WI38 (cell line): Measurements from ENCODE around the gene ARMH1.
"Not testable (repeated sequence)": the region's sequence is repeated elsewhere in the genome, so short reads cannot be mapped to it uniquely, and the experiment has no call there.

Experiments
- H3K4me3 ChIP-seq: 2 replicates; pipeline ENCODE4 v1.5.1; 2011; ENCODE audit warnings: low read depth, mild to moderate bottlenecking, control low read depth, low read length
- TF ChIP-seq, protein P1 (sequence below): IDR thresholded peaks from 2 replicates; pipeline ENCODE4 v1.5.1; 2012; ENCODE audit warnings: low read depth, mild to moderate bottlenecking, control low read depth, low read length

The ARMH1 gene

DNA sequence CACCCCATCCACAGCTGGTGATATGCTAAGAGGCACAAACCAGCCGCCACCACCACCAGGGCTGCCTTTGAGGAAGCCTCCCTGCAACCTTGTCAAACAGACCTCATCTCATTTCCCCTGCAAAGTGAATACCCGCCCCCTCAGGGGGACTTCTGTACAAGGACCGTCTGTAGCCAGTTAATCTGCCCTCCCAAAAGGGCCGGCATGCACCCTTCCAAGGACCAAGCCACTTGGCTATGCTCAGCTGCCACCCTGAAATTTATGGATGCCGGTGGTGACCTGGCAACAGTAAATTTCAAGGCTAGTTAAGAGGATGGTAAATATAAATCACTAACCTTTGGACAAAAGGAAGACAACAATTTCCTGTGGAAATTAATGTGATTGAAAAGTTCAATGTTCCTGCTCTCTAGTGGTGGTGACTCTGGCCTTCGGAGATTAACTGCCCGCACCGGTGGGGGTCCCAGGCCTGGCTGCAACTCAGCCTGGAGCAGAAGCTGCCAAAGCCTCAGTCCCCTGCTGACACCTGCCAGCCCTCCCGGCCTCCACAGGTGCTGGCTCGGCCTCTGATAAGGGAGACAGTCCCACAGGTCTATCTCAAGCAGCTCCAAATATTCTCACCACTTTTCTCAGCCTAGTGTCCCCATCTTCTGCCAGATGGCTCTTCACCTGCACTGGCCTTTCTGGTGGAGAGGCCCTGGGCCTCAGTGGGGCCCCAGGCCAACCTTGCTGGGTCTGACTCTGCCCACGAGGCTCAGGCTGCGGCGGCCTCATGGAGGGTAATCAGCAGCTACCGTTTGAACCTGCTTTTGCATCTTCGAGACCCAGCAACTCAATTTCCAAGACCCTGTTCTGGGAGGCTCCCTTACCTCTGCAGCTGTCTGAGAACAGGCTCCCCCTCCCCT lies 12.5 kb upstream of the ARMH1 start:
- no peak overlapping the region for H3K4me3 ChIP-seq
- TF ChIP-seq, protein P1, sequence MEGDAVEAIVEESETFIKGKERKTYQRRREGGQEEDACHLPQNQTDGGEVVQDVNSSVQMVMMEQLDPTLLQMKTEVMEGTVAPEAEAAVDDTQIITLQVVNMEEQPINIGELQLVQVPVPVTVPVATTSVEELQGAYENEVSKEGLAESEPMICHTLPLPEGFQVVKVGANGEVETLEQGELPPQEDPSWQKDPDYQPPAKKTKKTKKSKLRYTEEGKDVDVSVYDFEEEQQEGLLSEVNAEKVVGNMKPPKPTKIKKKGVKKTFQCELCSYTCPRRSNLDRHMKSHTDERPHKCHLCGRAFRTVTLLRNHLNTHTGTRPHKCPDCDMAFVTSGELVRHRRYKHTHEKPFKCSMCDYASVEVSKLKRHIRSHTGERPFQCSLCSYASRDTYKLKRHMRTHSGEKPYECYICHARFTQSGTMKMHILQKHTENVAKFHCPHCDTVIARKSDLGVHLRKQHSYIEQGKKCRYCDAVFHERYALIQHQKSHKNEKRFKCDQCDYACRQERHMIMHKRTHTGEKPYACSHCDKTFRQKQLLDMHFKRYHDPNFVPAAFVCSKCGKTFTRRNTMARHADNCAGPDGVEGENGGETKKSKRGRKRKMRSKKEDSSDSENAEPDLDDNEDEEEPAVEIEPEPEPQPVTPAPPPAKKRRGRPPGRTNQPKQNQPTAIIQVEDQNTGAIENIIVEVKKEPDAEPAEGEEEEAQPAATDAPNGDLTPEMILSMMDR = no peak

DNA sequence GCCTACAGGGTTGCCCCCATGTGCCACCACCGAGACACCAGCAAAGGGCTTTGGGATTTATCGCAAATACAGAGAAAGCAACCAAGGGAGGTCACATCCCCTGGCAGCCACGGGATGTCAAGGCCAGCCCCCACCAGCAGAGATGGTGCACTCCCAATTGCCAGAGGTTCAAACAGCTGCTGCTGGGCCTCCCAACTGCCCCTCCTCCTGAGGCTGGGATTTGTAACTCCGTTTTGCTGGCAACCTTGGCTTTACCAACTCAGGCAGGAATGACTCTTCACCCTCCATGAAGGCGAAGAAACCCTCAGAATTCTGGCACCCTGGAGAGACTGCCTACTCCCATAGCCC lies 11.9 kb upstream of the ARMH1 start:
- TF ChIP-seq, protein P1 = no peak
- H3K4me3 ChIP-seq = no peak overlapping the region

DNA sequence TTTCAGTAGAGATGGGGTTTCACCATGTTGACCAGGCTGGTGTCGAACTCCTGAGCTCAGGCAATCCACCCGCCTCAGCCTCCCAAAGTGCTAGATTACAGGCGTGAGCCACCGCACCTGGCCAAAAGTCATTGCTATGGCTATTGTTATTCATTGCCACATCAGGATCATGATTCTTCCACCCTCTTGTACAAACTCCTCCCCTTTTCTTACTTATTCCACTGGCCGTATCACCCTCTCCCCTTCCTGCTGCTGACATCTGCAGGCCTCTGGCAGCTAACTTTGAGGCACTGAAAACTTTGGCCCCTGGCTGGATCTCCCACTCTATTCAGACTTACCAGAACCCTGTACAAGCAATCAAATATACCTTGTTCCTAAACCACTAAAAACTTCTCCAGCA lies 11.1 kb upstream of the ARMH1 start:
- TF ChIP-seq, protein P1 = no peak

DNA sequence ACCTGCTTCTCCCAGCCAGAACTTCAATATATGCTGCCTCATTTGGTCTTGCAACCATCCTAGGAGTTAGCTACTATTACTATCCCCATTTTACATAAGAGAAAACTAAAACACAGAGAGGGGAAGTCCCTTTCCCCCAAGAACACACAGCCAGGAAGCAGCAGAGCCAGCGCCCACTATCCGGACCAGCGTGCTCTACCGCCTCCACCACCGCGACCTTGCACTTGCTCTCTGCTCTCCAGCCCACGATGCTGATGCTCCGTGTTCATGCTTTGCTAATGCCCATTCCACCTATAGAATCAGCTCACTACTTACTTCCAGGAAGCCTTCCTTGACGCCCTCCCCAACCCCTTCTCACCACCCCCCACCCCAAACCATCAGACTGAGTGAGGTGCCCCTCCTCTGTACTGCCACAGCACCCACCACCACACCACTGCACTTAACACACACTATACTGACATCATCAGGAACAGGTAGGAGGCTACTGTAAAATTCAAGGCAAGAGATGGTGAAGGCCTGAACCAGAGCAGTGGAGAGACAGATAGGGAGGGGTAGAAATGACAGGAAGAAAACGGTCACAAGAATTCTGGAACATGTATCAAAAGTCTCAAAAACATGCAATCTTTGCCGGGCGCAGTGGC lies 9.7 kb upstream of the ARMH1 start:
- TF ChIP-seq, protein P1 = no peak
- no peak overlapping the region for H3K4me3 ChIP-seq

More for the DNA sequence above, 11.1 kb upstream of the ARMH1 start:
- no peak overlapping the region for H3K4me3 ChIP-seq

DNA sequence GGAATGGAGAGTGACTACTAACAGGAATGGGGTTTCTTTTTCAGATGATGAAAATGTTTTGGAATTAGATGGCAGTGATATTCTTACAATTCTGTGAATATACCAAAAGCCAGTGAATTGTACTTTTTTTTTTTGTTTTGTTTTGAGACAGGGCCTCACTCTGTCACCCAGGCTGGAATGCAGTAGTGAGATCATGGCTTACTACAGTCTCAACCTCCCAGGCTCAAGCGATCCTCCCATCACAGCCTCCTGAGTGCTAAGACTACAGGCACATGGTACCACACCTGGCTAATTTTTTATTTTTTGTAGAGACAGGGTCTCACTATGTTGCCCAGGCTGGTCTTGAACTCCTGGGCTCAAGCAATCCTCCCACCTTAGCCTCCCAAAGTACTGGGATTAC lies 7.8 kb upstream of the ARMH1 start:
- not testable (repeated sequence) for H3K4me3 ChIP-seq

DNA sequence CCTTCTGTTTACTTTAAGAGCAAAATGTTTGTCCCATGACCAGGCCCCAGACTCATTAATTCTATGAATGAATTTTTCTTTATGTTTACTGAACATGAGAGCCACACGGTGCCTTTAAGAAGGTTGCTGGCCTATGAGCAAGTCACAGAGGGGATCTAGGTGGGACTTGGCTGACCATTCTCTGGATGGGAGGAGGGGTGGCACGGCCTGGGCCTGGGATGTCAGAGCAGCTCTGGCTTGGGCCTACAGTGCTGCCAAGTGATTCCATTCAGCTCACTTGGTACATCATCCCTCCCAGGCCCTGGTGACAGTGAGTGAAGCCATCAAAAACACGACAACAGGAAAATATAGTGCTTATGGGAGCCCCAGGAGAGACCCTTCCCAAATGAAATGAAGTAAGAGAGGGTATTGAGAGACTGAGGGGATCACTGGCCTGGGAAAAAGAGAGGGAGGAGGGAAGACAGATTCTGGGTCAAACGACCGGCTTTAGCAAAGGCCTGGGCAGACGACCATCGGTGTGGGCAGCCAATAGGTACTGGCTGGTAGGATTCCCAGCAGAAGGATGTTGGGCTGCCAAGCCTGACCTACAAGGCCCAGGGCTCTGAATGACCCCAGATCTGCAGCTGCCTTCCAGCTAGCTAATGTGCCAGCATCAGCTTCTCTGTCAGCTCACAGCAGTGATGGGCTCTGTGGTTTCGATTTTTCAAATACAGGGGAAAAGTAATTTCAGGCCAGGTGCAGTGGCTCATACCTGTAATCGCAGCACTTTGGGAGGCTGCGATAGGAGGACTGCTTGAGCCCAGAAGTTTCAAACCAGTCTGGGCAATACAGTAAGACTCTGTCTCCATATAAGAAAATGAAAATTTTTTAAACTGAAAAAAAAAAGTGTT lies 3.5 kb upstream of the ARMH1 start:
- TF ChIP-seq, protein P1 = no peak
- H3K4me3 ChIP-seq = no peak overlapping the region

DNA sequence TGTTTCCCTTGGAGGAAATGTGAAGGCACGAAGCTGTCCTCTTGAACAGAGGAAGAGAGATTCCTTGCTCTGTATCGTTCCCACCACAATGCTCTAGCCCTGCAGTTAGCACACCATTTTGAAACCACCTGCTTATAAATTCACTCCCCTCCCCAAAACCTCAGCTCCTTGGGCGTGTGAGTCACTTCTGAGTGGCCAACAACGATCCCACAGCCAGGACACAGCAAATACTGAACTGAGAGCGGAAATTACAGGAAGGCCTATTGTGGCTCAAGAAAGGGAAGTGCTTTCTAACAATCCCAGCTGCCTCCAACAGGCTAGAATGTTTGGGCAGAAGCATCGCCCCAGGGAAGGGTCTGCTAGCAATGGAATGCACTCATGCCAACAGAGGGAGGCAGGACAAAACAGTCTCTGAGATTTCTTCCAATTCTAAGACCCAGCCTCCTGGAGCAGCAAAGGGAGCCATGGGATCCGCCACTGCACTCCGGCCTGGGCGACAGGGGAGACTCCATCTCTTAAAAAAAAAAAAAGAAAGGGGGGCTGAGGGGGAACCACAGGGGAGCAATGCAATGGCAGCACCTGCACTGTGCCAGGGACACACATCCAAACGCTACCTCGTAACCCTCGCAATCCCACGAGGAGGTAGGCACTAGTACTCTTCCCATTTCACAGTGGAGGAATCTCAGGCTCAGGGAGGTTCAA lies 2.1 kb upstream of the ARMH1 start:
- TF ChIP-seq, protein P1 = no peak

More for the DNA sequence above, 2.1 kb upstream of the ARMH1 start:
- no peak overlapping the region for H3K4me3 ChIP-seq
